H9 (cell line): ENCODE data around the gene COL11A1. TPM values are rescaled to one million over a fixed set of nuclear protein-coding genes. Genes with fewer than 3 reads are reported as not detected.

ENCODE experiments used
- DNase-seq: peaks from one replicate; pipeline ENCODE4 v3.0.0-alpha.2; 2017
- H2AFZ ChIP-seq: one replicate; pipeline ENCODE4 v1.6.1; 2013; ENCODE audit warnings: mild to moderate bottlenecking, low read length, control low read depth, moderate library complexity
- H2AK5ac ChIP-seq: 2 replicates; pipeline ENCODE4 v1.6.1; 2013; ENCODE audit warnings: low read length, control low read depth, mixed read lengths; ENCODE audit not compliant: insufficient read length
- H2BK120ac ChIP-seq: one replicate; pipeline ENCODE4 v1.6.1; 2013; ENCODE audit warnings: low read depth, mild to moderate bottlenecking, low read length, control low read depth, inconsistent platforms; ENCODE audit not compliant: poor library complexity, severe bottlenecking
- H2BK12ac ChIP-seq: 2 replicates; pipeline ENCODE4 v1.6.1; 2013; ENCODE audit warnings: low read length, control low read depth, mixed read lengths, low read depth; ENCODE audit not compliant: insufficient read length
- H2BK15ac ChIP-seq: 2 replicates; pipeline ENCODE4 v1.6.1; 2013; ENCODE audit warnings: low read depth, low read length, control low read depth
- H2BK20ac ChIP-seq: one replicate; pipeline ENCODE4 v1.6.1; 2013; ENCODE audit warnings: low read depth, mild to moderate bottlenecking, low read length, control low read depth, inconsistent platforms; ENCODE audit not compliant: poor library complexity, severe bottlenecking
- H2BK5ac ChIP-seq: 2 replicates; pipeline ENCODE4 v1.6.1; 2013; ENCODE audit warnings: low read length, control low read depth, mixed read lengths; ENCODE audit not compliant: insufficient read length
- H3K14ac ChIP-seq: 2 replicates; pipeline ENCODE4 v1.6.1; 2013; ENCODE audit warnings: low read length, control low read depth; ENCODE audit not compliant: insufficient read depth
- H3K18ac ChIP-seq: 2 replicates; pipeline ENCODE4 v1.6.1; 2013; ENCODE audit warnings: low read depth, mild to moderate bottlenecking, mixed read lengths, low read length, control low read depth; ENCODE audit not compliant: insufficient read length
- H3K23ac ChIP-seq: 2 replicates; pipeline ENCODE4 v1.6.1; 2013; ENCODE audit warnings: low read length, control low read depth, mixed read lengths, low read depth; ENCODE audit not compliant: insufficient read length
- H3K23me2 ChIP-seq: 2 replicates; pipeline ENCODE4 v1.6.1; 2013; ENCODE audit warnings: low read depth, mild to moderate bottlenecking, mixed read lengths, low read length, control low read depth; ENCODE audit not compliant: insufficient read length, poor library complexity, severe bottlenecking
- H3K27ac ChIP-seq: 2 replicates; pipeline ENCODE4 v1.5.1; 2013; ENCODE audit warnings: low read length, control low read depth, mixed read lengths, low read depth; ENCODE audit not compliant: insufficient read length
- H3K27me3 ChIP-seq: 2 replicates; pipeline ENCODE4 v1.6.1; 2013; ENCODE audit warnings: low read length, control low read depth, inconsistent platforms; ENCODE audit not compliant: insufficient read depth
- H3K4ac ChIP-seq: 2 replicates; pipeline ENCODE4 v1.6.1; 2013; ENCODE audit warnings: low read depth, mild to moderate bottlenecking, control low read depth, inconsistent platforms, low read length, moderate library complexity
- H3K4me1 ChIP-seq: 2 replicates; pipeline ENCODE4 v1.6.1; 2013; ENCODE audit warnings: low read length, control low read depth, inconsistent platforms; ENCODE audit not compliant: insufficient read depth
- H3K4me2 ChIP-seq: 2 replicates; pipeline ENCODE4 v1.6.1; 2013; ENCODE audit warnings: low read length, control low read depth, mixed read lengths; ENCODE audit not compliant: insufficient read length, insufficient read depth
- H3K56ac ChIP-seq: 2 replicates; pipeline ENCODE4 v1.6.1; 2013; ENCODE audit warnings: low read depth, mild to moderate bottlenecking, mixed read lengths, low read length, control low read depth; ENCODE audit not compliant: insufficient read length
- H3K79me1 ChIP-seq: 2 replicates; pipeline ENCODE4 v1.6.1; 2013; ENCODE audit warnings: low read depth, mild to moderate bottlenecking, moderate library complexity, low read length, control low read depth, inconsistent platforms; ENCODE audit not compliant: insufficient read depth, poor library complexity, severe bottlenecking
- H3K79me2 ChIP-seq: 2 replicates; pipeline ENCODE4 v1.6.1; 2013; ENCODE audit warnings: low read length, control low read depth, inconsistent platforms; ENCODE audit not compliant: insufficient read depth
- H3K9ac ChIP-seq: 2 replicates; pipeline ENCODE4 v1.6.1; 2013; ENCODE audit warnings: low read length, control low read depth, mixed read lengths; ENCODE audit not compliant: insufficient read length; ENCODE audit errors: extremely low read depth
- H3K9me3 ChIP-seq: one replicate; pipeline ENCODE4 v1.6.1; 2013; ENCODE audit warnings: low read depth, low read length, inconsistent platforms; ENCODE audit not compliant: control insufficient read depth
- H3T11ph ChIP-seq: one replicate; pipeline ENCODE4 v1.6.1; 2013; ENCODE audit warnings: mild to moderate bottlenecking, low read length, control low read depth, inconsistent platforms
- H4K20me1 ChIP-seq: one replicate; pipeline ENCODE4 v1.6.1; 2013; ENCODE audit not compliant: control insufficient read depth, insufficient read length, insufficient read depth
- H4K5ac ChIP-seq: 2 replicates; pipeline ENCODE4 v1.6.1; 2013; ENCODE audit warnings: low read depth, mild to moderate bottlenecking, mixed read lengths, low read length, control low read depth; ENCODE audit not compliant: insufficient read length
- H4K8ac ChIP-seq: replicated peaks from 2 replicates; pipeline ENCODE4 v1.6.1; 2013; ENCODE audit warnings: low read length, control low read depth, mixed read lengths, low read depth; ENCODE audit not compliant: insufficient read length
- H4K91ac ChIP-seq: 2 replicates; pipeline ENCODE4 v1.6.1; 2013; ENCODE audit warnings: low read depth, mild to moderate bottlenecking, moderate library complexity, mixed read lengths, low read length, control low read depth; ENCODE audit not compliant: insufficient read length
- H3K27ac Mint-ChIP-seq, 3 experiments: 2 replicates in 2 of 3; 3 replicates in 1 of 3; pipeline ENCODE4 v1.8.0; 2020 to 2021; ENCODE audit warnings: mixed read lengths in 3 of 3, mild to moderate bottlenecking in 1 of 3, moderate library complexity in 1 of 3
- H3K27me3 Mint-ChIP-seq: 2 replicates; pipeline ENCODE4 v1.8.0; 2021; ENCODE audit warnings: low read depth, mild to moderate bottlenecking, moderate library complexity, mixed read lengths
- H3K36me3 Mint-ChIP-seq, 3 experiments: 2 replicates in 2 of 3; 3 replicates in 1 of 3; pipeline ENCODE4 v1.8.0; 2020 to 2021; ENCODE audit warnings: low read depth in 3 of 3, mixed read lengths in 3 of 3; ENCODE audit not compliant: insufficient read depth in 1 of 3
- H3K4me1 Mint-ChIP-seq, 2 experiments: 2 replicates each; pipeline ENCODE4 v1.8.0; 2020; ENCODE audit warnings: mixed read lengths in 2 of 2
- H3K4me3 Mint-ChIP-seq, 2 experiments: 2 replicates in 1 of 2; 3 replicates in 1 of 2; pipeline ENCODE4 v1.8.0; 2020 to 2021; ENCODE audit warnings: mild to moderate bottlenecking in 2 of 2, mixed read lengths in 2 of 2, moderate library complexity in 1 of 2
- H3K9me3 Mint-ChIP-seq, 2 experiments: 2 replicates in 1 of 2; 3 replicates in 1 of 2; pipeline ENCODE4 v1.8.0; 2020; ENCODE audit warnings: mild to moderate bottlenecking in 2 of 2, mixed read lengths in 2 of 2, moderate library complexity in 1 of 2
- WGBS: extraction: QIAGEN DNeasy Blood & Tissue Kit; methylation state at CpG from one replicate; pipeline ENCODE4 v1.1.7; 2013; ENCODE audit warnings: missing lambda C conversion rate, low lambda C conversion rate, mixed read lengths; ENCODE audit not compliant: insufficient read length; ENCODE audit errors: extremely low coverage; 5-methylcytosine and 5-hydroxymethylcytosine counted together
- total RNA-seq: library from RNA; stranded (reverse); gene quantifications from 2 replicates; pipeline ENCODE4 v1.2.1, GENCODE V29; 2021
- TF ChIP-seq, protein P1 (sequence below): fragments of 200-600 bp; sonication (generic); conservative IDR thresholded peaks from 3 replicates; pipeline ENCODE4 v1.8.0; 2021; ENCODE audit warnings: antibody characterized with exemption, mild to moderate bottlenecking

Gene COL11A1
- total RNA-seq, 1 experiment from 2014 or later = 7.5 TPM

- H3K56ac ChIP-seq = no peak overlapping the region
- H3T11ph ChIP-seq = no peak overlapping the region
- H3K14ac ChIP-seq = no peak overlapping the region
- H3K4me2 ChIP-seq = no peak overlapping the region
- no CpG with 5 or more reads among the region's 1 CpG for WGBS
- H3K23me2 ChIP-seq = no peaks in the 10 kb centered on the region
- no peak overlapping the region for H4K91ac ChIP-seq
- H3K4ac ChIP-seq = no peak overlapping the region
- Mint-ChIP-seq H3K36me3 (no peaks in the 10 kb centered on the region), H3K4me3 (no peak overlapping the region), H3K4me1 (no peaks in the 10 kb centered on the region), H3K27me3 (no peaks in the 10 kb centered on the region), H3K27ac (no peak overlapping the region), H3K9me3 (no peaks in the 10 kb centered on the region)
- TF ChIP-seq, protein P1, sequence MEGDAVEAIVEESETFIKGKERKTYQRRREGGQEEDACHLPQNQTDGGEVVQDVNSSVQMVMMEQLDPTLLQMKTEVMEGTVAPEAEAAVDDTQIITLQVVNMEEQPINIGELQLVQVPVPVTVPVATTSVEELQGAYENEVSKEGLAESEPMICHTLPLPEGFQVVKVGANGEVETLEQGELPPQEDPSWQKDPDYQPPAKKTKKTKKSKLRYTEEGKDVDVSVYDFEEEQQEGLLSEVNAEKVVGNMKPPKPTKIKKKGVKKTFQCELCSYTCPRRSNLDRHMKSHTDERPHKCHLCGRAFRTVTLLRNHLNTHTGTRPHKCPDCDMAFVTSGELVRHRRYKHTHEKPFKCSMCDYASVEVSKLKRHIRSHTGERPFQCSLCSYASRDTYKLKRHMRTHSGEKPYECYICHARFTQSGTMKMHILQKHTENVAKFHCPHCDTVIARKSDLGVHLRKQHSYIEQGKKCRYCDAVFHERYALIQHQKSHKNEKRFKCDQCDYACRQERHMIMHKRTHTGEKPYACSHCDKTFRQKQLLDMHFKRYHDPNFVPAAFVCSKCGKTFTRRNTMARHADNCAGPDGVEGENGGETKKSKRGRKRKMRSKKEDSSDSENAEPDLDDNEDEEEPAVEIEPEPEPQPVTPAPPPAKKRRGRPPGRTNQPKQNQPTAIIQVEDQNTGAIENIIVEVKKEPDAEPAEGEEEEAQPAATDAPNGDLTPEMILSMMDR = no peak
- no peaks in the 10 kb centered on the region for H3K27me3 ChIP-seq
- H3K9me3 ChIP-seq = no peaks in the 10 kb centered on the region
- no peak for DNase-seq
- no peak overlapping the region for H2BK120ac ChIP-seq
- H3K79me2 ChIP-seq = no peaks in the 10 kb centered on the region
- no peak overlapping the region for H3K18ac ChIP-seq
- no peak overlapping the region for H2AK5ac ChIP-seq
- H2BK15ac ChIP-seq = no peak overlapping the region
- no peak overlapping the region for H3K9ac ChIP-seq
- H4K20me1 ChIP-seq = no peaks in the 10 kb centered on the region
- no peak overlapping the region for H2BK12ac ChIP-seq
- no peak overlapping the region for H2AFZ ChIP-seq
- H4K5ac ChIP-seq = no peak overlapping the region
- H2BK5ac ChIP-seq = no peak overlapping the region
- no peak overlapping the region for H2BK20ac ChIP-seq
- H3K79me1 ChIP-seq = no peaks in the 10 kb centered on the region
- H3K4me1 ChIP-seq = no peaks in the 10 kb centered on the region
- H3K23ac ChIP-seq = no peak overlapping the region
- H4K8ac ChIP-seq = no peak overlapping the region
- no peak overlapping the region for H3K27ac ChIP-seq
Measured at GRCh38 chr1:103145449-103145848, 37.1 kb upstream of the COL11A1 start.
